B cell (primary cell): ENCODE results near the gene MUC12.

ENCODE experiments used
- EZH2 ChIP-seq: IDR thresholded peaks from 2 replicates; pipeline ENCODE4 v1.6.1; 2012; ENCODE audit warnings: borderline replicate concordance, low read depth, mild to moderate bottlenecking, moderate library complexity, low read length; ENCODE audit not compliant: insufficient read depth, poor library complexity, severe bottlenecking
- TF ChIP-seq, protein P1 (sequence below): fragments of 200-600 bp; IDR thresholded peaks from one replicate; pipeline ENCODE4 v1.8.0; 2022; ENCODE audit warnings: antibody characterized with exemption, mild to moderate bottlenecking

DNA sequence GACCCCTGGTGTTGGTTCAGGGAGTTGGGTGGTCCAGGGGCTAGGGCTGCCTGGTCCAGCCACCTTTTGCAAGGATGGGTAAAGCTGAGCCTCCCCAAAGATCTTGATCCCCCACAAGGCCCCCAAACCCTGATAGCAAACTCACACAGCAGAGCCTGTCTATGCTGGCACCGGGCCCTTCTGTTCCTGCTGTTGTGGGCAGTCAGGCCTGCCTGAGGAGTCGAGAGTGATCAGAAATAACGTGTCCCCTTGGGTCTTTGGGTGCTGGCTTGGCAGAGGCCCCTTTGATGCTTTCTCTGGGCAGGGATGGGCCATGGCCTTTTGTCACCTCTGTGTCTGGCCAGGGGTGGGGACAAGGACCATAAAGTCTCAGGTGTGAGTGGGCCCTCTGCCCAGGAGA, 715 bp upstream of the MUC12 start:
- TF ChIP-seq, protein P1, sequence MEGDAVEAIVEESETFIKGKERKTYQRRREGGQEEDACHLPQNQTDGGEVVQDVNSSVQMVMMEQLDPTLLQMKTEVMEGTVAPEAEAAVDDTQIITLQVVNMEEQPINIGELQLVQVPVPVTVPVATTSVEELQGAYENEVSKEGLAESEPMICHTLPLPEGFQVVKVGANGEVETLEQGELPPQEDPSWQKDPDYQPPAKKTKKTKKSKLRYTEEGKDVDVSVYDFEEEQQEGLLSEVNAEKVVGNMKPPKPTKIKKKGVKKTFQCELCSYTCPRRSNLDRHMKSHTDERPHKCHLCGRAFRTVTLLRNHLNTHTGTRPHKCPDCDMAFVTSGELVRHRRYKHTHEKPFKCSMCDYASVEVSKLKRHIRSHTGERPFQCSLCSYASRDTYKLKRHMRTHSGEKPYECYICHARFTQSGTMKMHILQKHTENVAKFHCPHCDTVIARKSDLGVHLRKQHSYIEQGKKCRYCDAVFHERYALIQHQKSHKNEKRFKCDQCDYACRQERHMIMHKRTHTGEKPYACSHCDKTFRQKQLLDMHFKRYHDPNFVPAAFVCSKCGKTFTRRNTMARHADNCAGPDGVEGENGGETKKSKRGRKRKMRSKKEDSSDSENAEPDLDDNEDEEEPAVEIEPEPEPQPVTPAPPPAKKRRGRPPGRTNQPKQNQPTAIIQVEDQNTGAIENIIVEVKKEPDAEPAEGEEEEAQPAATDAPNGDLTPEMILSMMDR, result no peak
- no peak for TF ChIP-seq EZH2
